Stomach (tissue), 4 donors: ENCODE results near the gene ADAMTS10.

Source experiments
- POLR2A ChIP-seq, 4 donors: fragments of 450-650 bp; IDR thresholded peaks; one replicate each; pipeline ENCODE4 v1.6.1; 2016; ENCODE audit warnings: antibody characterized with exemption in 4 of 4, control low read depth in 2 of 4, mild to moderate bottlenecking in 1 of 4, moderate library complexity in 1 of 4
- POLR2AphosphoS5 ChIP-seq, 3 donors: sonication (generic); formaldehyde crosslinking; IDR thresholded peaks; one replicate each; pipeline ENCODE4 v1.6.1; 2016; ENCODE audit warnings: antibody characterized with exemption in 3 of 3
- TF ChIP-seq, protein P1 (sequence below), 7 experiments: fragments of 450-650 bp in 4 of 7; fragments of 200-600 bp in 3 of 7; sonication (generic) in 3 of 7; IDR thresholded peaks; one replicate each; pipeline ENCODE4 v1.5.1; 2016 to 2019; ENCODE audit warnings: antibody characterized with exemption in 7 of 7, control low read depth in 2 of 7, mild to moderate bottlenecking in 1 of 7

DNA sequence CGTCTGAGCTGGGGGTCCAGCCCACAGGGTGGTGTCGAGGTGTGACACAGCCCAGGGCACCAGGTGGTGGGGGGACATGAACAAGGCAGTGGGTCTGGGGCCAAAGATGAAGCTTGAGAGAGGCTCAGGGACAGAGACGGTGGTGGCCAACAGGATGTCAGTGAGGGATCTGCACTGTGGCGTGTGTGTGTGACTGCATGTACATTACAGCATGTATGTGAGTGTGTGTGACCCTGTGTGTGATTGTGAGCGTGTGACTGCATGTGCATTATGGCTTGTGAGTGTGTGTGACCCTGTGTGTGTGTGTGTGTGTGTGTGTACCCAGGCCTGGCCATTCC is 1.6 kb downstream of the ADAMTS10 start:
- TF ChIP-seq POLR2A (IDR thresholded peaks at IDR 0.05): no peak
- TF ChIP-seq, protein P1, sequence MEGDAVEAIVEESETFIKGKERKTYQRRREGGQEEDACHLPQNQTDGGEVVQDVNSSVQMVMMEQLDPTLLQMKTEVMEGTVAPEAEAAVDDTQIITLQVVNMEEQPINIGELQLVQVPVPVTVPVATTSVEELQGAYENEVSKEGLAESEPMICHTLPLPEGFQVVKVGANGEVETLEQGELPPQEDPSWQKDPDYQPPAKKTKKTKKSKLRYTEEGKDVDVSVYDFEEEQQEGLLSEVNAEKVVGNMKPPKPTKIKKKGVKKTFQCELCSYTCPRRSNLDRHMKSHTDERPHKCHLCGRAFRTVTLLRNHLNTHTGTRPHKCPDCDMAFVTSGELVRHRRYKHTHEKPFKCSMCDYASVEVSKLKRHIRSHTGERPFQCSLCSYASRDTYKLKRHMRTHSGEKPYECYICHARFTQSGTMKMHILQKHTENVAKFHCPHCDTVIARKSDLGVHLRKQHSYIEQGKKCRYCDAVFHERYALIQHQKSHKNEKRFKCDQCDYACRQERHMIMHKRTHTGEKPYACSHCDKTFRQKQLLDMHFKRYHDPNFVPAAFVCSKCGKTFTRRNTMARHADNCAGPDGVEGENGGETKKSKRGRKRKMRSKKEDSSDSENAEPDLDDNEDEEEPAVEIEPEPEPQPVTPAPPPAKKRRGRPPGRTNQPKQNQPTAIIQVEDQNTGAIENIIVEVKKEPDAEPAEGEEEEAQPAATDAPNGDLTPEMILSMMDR (IDR thresholded peaks at IDR 0.05): no peak
- no peak for TF ChIP-seq POLR2AphosphoS5 (IDR thresholded peaks at IDR 0.05)
